HL-60 (cell line): Measurements from ENCODE around the gene LIN54.
A peak's percentile ranks its signal among the peaks of the same experiment; 100 is the strongest.

Experiments used
- DNase-seq, 2 experiments: peaks; one replicate each; pipeline ENCODE4 v3.0.0-alpha.2; 2010 to 2020; ENCODE audit warnings: low read depth in 1 of 2, low spot score in 1 of 2
- H3K27ac ChIP-seq: fragments of 250-450 bp; sonication (Bioruptor Pico); replicated peaks from 2 replicates; pipeline ENCODE4 v1.5.1; 2020; ENCODE audit warnings: mild to moderate bottlenecking, moderate library complexity
- H3K27me3 ChIP-seq: fragments of 250-450 bp; sonication (Bioruptor Pico); 2 replicates; pipeline ENCODE4 v1.5.1; 2021; ENCODE audit warnings: mild to moderate bottlenecking, moderate library complexity; ENCODE audit not compliant: insufficient read depth, poor library complexity, severe bottlenecking
- H3K4me3 ChIP-seq: replicated peaks from 2 replicates; pipeline ENCODE4 v1.5.1; 2011; ENCODE audit warnings: mild to moderate bottlenecking, control low read depth, low read length; ENCODE audit not compliant: insufficient read depth
- GABPA ChIP-seq: IDR thresholded peaks from 2 replicates; pipeline ENCODE4 v1.6.1; 2012; ENCODE audit warnings: low read depth
- POLR2AphosphoS5 ChIP-seq: IDR thresholded peaks from 2 replicates; pipeline ENCODE4 v1.6.1; 2012; ENCODE audit warnings: low read depth
- SPI1 ChIP-seq: IDR thresholded peaks from 2 replicates; pipeline ENCODE4 v1.6.1; 2012; ENCODE audit warnings: low read depth, mild to moderate bottlenecking, borderline replicate concordance
- TF ChIP-seq, protein P1 (sequence below): IDR thresholded peaks from one replicate; pipeline ENCODE4 v1.5.1; 2011; ENCODE audit warnings: low read length, control low read depth, inconsistent platforms; ENCODE audit not compliant: insufficient read depth
- TF ChIP-seq, protein P2 (sequence below): IDR thresholded peaks from 2 replicates; pipeline ENCODE4 v1.6.1; 2012; ENCODE audit warnings: low read depth; ENCODE audit not compliant: insufficient replicate concordance

Gene LIN54

DNA sequence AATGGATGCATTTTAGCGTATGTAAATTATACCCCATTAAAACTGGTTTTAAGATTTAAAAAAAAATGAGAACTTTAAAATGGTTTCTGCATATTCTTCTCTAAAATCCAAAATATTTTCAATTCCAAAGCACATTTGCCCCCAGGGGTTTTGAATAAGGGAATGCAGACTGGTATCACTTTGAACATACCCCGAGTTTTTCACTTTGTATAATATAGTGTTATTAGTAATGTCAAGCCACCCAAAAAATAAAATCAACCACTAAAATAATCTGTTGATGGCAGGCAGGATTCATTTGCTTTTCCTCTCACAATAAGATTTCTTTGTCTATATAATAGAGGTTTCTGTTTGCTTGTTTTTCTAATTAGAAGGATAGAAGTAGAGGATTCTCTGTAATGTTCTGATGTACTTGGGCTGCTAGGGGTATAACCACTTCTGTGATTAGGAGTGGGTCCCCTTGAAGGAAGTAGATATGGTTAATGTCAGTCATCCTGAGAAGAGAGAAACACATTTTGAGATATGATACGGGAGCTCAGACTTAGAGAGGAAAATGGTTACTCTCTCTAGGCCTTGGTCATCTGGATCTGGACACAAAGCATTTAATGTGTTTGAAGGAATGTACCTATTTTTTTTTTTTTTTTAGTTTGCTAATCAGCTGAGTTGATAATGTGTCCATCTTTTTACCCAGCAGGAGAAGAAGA is 9.3 kb upstream of the LIN54 start:
- TF ChIP-seq, protein P1, sequence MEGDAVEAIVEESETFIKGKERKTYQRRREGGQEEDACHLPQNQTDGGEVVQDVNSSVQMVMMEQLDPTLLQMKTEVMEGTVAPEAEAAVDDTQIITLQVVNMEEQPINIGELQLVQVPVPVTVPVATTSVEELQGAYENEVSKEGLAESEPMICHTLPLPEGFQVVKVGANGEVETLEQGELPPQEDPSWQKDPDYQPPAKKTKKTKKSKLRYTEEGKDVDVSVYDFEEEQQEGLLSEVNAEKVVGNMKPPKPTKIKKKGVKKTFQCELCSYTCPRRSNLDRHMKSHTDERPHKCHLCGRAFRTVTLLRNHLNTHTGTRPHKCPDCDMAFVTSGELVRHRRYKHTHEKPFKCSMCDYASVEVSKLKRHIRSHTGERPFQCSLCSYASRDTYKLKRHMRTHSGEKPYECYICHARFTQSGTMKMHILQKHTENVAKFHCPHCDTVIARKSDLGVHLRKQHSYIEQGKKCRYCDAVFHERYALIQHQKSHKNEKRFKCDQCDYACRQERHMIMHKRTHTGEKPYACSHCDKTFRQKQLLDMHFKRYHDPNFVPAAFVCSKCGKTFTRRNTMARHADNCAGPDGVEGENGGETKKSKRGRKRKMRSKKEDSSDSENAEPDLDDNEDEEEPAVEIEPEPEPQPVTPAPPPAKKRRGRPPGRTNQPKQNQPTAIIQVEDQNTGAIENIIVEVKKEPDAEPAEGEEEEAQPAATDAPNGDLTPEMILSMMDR, result no peak
- TF ChIP-seq GABPA (no peak), POLR2AphosphoS5 (no peak), SPI1 (no peak)
- TF ChIP-seq, protein P2, sequence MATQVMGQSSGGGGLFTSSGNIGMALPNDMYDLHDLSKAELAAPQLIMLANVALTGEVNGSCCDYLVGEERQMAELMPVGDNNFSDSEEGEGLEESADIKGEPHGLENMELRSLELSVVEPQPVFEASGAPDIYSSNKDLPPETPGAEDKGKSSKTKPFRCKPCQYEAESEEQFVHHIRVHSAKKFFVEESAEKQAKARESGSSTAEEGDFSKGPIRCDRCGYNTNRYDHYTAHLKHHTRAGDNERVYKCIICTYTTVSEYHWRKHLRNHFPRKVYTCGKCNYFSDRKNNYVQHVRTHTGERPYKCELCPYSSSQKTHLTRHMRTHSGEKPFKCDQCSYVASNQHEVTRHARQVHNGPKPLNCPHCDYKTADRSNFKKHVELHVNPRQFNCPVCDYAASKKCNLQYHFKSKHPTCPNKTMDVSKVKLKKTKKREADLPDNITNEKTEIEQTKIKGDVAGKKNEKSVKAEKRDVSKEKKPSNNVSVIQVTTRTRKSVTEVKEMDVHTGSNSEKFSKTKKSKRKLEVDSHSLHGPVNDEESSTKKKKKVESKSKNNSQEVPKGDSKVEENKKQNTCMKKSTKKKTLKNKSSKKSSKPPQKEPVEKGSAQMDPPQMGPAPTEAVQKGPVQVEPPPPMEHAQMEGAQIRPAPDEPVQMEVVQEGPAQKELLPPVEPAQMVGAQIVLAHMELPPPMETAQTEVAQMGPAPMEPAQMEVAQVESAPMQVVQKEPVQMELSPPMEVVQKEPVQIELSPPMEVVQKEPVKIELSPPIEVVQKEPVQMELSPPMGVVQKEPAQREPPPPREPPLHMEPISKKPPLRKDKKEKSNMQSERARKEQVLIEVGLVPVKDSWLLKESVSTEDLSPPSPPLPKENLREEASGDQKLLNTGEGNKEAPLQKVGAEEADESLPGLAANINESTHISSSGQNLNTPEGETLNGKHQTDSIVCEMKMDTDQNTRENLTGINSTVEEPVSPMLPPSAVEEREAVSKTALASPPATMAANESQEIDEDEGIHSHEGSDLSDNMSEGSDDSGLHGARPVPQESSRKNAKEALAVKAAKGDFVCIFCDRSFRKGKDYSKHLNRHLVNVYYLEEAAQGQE, result no peak
- Histone ChIP-seq H3K27me3 (no peaks in the 10 kb centered on the region), H3K4me3 (no peak overlapping the region), H3K27ac (no peak overlapping the region)
- no peak for DNase-seq

DNA sequence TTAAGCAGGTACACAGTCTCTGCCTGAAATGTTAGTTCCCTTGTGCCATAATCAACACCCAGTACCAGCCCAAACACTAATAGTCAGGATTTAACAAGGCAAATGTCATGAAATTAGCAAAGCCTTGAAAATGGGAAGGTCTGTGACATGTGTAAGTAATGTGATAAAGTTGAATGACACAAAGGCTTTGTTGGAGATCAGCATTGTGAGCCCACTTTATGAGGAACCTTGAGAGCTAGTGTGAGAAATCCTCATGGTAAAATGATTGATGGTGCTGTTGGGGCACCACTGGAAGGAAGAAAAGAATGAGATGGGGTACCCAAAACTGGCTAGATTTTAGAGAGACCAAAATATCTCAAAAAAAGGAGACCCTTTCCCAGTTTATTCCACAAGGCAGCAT is 3.3 kb upstream of the LIN54 start:
- peak overlapping the region; percentile 91 for H3K27ac ChIP-seq
- peak overlapping the region; percentile 86; the same call in 1 of the 2 replicates for H3K4me3 ChIP-seq
- no peaks in the 10 kb centered on the region for H3K27me3 ChIP-seq
- no peak for TF ChIP-seq SPI1
- TF ChIP-seq, protein P2, result no peak
- no peak for TF ChIP-seq POLR2AphosphoS5
- TF ChIP-seq GABPA, result no peak
- TF ChIP-seq, protein P1, result no peak
- DNase-seq, result no peak

DNA sequence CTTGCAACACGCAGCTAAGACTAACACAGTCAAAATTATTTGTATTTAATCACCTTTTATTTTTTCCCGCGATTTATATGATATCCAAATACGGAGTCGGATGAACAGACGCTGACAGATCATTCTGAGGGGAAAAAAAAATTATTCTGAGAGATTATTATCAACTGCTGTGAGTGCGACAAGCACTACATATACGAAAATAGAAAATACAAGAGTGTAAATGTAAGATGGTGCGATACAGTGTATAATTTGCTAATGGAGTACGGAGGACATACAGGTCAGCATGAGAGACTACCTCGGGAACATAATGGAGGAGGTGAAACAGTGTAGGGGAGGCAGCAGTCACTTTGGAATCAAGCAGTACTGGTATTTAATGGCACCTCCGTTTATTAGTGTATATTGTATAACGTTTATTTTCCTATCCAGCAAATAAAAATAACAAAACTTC is 2.8 kb upstream of the LIN54 start:
- TF ChIP-seq GABPA, result no peak
- TF ChIP-seq SPI1, result no peak
- TF ChIP-seq, protein P1, result no peak
- TF ChIP-seq POLR2AphosphoS5, result no peak
- TF ChIP-seq, protein P2, result no peak
- Histone ChIP-seq H3K27ac (peak overlapping the region; percentile 91), H3K4me3 (peak overlapping the region; percentile 86), H3K27me3 (no peaks in the 10 kb centered on the region)
- no peak for DNase-seq
